ENCODE data around the gene TC2N. TPM values are rescaled to one million over a fixed set of nuclear protein-coding genes. Genes with fewer than 3 reads are reported as not detected.

Gene TC2N
- total and polyA plus RNA-seq, 2 of the 4 experiments (the other 2 are of a cell fraction), result 0.03 to 0.18 TPM

DNA sequence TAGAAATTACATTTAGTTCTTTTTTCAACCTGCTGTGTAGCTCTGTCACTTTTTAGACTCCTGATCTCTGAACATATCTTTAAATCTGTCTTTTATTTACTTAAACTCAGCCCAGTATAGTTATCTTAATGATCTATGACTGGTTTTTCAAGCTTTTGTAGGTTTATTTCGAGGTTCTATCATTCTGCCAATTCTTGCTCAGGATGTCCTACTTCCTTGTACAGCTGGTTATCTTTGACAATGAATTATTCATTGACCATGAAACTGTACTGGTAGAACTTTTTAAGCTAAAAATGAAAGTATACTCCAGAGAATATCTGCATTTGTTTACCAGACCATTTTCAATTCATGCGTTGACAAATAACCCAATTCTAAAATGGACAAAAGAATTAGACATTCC is 37.8 kb downstream of the TC2N start:
- POLR2A ChIA-PET (ENCODE audit: unreplicated experiment), result interaction anchor here (0.7 kb wide), 1 partner anchor 12 kb away, joined by 3 read pairs; no protein-coding TSS in a partner anchor

More for the DNA sequence above, 37.8 kb downstream of the TC2N start:
- CTCF ChIA-PET, result interaction anchor here (1.4 kb wide), 1 partner anchor 10 kb away, joined by 4 read pairs; no protein-coding TSS in a partner anchor
- no peak overlapping the region for H2BK15ac ChIP-seq (ENCODE audit: low read depth, low read length)
- dilution Hi-C loops (cut with HindIII; ENCODE audit: low sequenced_read_pairs, unreplicated experiment) (no loop called here), intact Hi-C loops (cut with micrococcal nuclease) (no loop called here), in situ Hi-C loops (cut with MboI; ENCODE audit: low sequenced_read_pairs) (no loop called here)
- H2AK5ac ChIP-seq (ENCODE audit: low read depth, low read length), result no peak overlapping the region
- H3K9ac ChIP-seq (ENCODE audit: low read depth, low read length), result no peak overlapping the region
- H3K18ac ChIP-seq (ENCODE audit: low read depth, low read length), result no peak overlapping the region
- H4K91ac ChIP-seq (ENCODE audit: insufficient read depth, low read depth, low read length), result no peak overlapping the region
- H4K20me1 ChIP-seq (ENCODE audit: insufficient read depth, low read length), result no peaks in the 10 kb centered on the region
- no peak overlapping the region for H3K23ac ChIP-seq (ENCODE audit: low read depth, low read length)
- H3K4me3 ChIP-seq (ENCODE audit: insufficient read depth, low read depth, low read length), result no peak overlapping the region
- no peak overlapping the region for H2AFZ ChIP-seq (replicated peaks; ENCODE audit: low read length, poor library complexity)
- H2BK120ac ChIP-seq (ENCODE audit: low read depth, low read length), result no peak overlapping the region
- no peaks in the 10 kb centered on the region for H3K9me1 ChIP-seq (ENCODE audit: insufficient read depth, low read length)
- H4K5ac ChIP-seq (ENCODE audit: low read depth, low read length), result no peak overlapping the region
- no peak overlapping the region for H3K27ac ChIP-seq (ENCODE audit: insufficient read depth, low read length)
- no peak overlapping the region for H3K4me2 ChIP-seq (ENCODE audit: low read depth, low read length)
- H3K4ac ChIP-seq (ENCODE audit: low read depth, low read length), result no peak overlapping the region
- no peaks in the 10 kb centered on the region for H3K79me1 ChIP-seq (ENCODE audit: low read depth in 1 of 2, low read length in 2 of 2)
- no peak overlapping the region for H2AK9ac ChIP-seq (replicated peaks; ENCODE audit: low read depth, low read length, poor library complexity)
- DNase-seq (no peak), ATAC-seq (ENCODE audit: low read depth) (no peak)
- no peak overlapping the region for H3K56ac ChIP-seq (ENCODE audit: extremely low read depth, insufficient read depth, low read length)
- no peaks in the 10 kb centered on the region for H3K4me1 ChIP-seq (ENCODE audit: control insufficient read depth, insufficient read depth, low read length)
- 0 out of 2 replicates have a peak, but pooled peaks cover 2% of the 10 kb centered on the region for H3K9me3 ChIP-seq (ENCODE audit: control insufficient read depth, insufficient read depth, low read length)
- H2BK5ac ChIP-seq (ENCODE audit: low read depth, low read length, poor library complexity, severe bottlenecking), result no peak overlapping the region
- no TSS peak for BruUV-seq (replicated peaks)
- H3K36me3 ChIP-seq (ENCODE audit: control insufficient read depth, insufficient read depth, low read length), result no peaks in the 10 kb centered on the region
- H3K27me3 ChIP-seq (ENCODE audit: control insufficient read depth, insufficient read depth, low read length), result peaks cover 4% of the 10 kb centered on the region
- H2BK20ac ChIP-seq (ENCODE audit: low read depth, low read length), result no peak overlapping the region
- H4K8ac ChIP-seq (ENCODE audit: low read depth in 2 of 2, low read length in 2 of 2), result no peak overlapping the region
- no peak overlapping the region for H3K14ac ChIP-seq (replicated peaks; ENCODE audit: low read depth, low read length)
- TF ChIP-seq ELK1 (IDR thresholded peaks at IDR 0.05; ENCODE audit: borderline replicate concordance, low read depth, low read length) (no peak), FOS (IDR thresholded peaks at IDR 0.05; ENCODE audit: low read depth, low read length) (no peak), SMC3 (IDR thresholded peaks at IDR 0.05; ENCODE audit: low read depth, low read length) (no peak), BHLHE40 (IDR thresholded peaks at IDR 0.05; ENCODE audit: low read depth, low read length) (no peak), MAZ (IDR thresholded peaks at IDR 0.05; ENCODE audit: borderline replicate concordance, low read depth, low read length) (no peak)
- no CpG with 5 or more reads among the region's 2 CpGs for WGBS, 2 experiments (ENCODE audit: extremely low coverage in 2 of 2, insufficient read length in 1 of 2)
